GM18873 (cell line): Measurements from ENCODE around the gene MGAT5.
"Not testable (repeated sequence)": the region's sequence is repeated elsewhere in the genome, so short reads cannot be mapped to it uniquely, and the experiment has no call there.

Source experiments
- ATAC-seq: cut with Tn5 transposase; IDR thresholded peaks from one replicate; pipeline ENCODE4 v1.9.1; 2021; ENCODE audit warnings: mild to moderate bottlenecking, moderate library complexity, moderate number of reproducible peaks; ENCODE audit not compliant: unreplicated experiment, low FRiP score

The MGAT5 gene

DNA sequence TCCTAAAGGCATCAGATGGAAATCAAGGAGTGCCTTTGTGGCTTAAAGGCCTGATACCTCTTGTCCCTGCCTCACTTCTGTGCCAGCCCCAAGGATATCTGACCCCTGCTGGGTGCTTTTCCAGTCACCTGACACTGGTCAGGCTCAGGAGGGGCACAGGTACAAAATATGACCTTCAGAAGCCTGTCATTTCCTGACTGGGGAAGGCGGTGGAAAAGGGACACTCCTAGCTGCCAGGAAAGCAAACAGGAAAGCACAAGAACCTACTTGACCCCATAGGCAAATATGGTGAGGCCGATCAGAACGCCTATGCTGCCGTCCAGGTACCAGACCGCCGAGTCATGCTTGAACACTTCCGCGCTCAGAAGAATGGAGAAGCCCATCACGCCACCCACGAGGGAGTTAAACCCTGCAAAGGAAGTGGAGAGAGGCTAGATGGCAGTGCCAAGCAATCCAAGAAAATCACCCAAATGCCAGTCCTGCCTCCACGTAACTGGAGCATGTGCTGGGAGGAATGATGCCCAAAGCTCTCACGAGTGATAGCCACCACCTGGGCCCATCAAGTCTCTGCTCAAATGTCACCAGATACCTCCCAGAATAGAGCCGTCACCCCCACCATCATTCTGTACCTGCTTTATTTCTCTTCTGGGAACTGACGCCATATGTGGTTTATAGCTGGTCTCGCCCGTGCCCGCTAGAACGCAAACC, 204.0 kb downstream of the MGAT5 start:
- no peak for ATAC-seq

DNA sequence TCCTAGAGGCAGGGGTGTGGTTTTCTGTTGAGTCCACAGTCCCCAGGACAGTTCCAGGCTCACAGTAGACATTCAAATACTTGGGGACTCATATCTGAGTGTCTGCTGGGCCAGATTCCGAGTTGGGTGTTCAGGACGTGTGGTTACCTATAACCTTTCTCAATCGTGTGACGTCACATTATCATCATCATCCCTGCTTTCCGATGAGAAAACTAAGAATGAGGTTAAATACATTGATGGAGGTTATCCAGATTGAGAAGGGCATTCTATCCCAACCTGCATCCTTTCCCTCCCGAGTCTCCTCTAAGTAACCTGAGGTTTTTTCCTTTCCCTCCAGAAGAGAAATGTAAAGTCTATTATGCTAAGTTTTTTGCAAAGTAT, 204.6 kb downstream of the MGAT5 start:
- ATAC-seq, result no peak

DNA sequence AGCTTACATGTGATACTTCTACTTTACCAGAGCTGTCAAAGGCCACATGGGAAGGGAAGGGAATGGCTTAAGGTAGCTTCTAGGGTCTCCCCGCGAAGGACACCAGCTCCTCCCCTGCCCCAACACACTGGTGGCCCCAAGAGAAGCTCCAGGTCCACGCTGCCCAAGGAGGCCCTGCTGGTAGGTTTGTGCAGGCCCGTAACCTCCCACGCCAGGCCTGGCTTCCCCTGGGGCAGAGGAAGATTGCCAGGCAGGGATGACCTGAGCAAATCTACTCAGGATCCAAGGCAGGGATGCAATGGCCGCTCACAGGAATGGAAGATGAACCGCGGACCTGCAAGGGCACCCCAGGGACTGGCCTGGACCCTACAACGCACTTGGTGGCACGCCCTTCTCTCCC, 205.1 kb downstream of the MGAT5 start:
- ATAC-seq, result no peak

DNA sequence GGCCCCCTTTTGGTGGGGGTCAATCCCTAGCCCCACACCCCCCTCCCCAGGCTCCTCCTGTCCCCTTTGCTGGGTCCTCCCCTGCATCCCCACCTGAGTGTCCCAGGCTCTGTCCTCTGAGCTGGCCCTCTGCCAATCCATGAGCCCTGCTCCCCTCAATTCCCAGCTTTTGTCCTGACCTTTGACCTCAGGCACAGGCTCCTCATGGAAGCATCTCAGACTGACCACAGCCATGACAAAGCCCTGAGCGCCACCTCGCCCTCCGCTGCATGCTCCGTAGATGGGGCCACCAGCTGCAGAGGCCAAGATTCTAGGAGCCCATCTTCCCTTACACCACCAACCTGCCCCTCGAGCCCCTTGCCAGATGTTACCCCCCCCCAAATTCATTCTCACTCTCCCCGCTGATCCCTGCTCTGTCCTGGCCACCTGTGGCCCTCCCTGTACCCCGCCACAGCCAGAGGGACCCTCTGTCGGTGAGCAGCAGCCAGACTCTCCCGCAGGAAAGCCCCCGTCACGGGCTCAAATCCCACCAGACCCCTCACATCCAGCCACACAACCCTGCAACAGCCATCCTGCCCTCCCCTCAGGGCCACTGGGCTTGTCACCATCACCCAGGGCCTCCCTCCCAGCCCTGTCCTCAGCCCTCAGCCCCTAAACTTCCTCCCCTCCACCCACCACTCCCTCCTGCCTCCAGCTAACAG, 206.0 kb downstream of the MGAT5 start:
- ATAC-seq, result no peak

DNA sequence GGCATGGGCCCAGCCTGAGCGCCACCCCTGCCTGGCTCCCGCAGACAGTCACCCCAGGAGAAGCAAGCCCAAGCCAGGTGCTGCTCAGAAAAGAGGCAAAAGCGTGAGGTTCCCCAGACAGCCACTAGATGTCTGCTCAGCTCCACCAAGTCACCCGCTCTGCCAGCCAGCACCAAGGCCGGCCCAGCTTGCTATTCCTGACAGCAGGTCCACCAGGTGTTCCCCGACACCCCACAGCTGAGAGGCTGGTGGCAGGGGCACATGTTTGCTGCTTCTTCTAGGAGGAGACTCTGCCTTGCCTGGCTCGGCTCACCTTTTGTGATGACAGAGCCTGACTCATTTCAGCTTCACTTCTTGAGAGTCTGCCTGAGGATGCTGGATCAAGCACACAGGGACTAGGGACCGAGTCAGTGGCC, 206.7 kb downstream of the MGAT5 start:
- ATAC-seq, result peak; percentile 88

DNA sequence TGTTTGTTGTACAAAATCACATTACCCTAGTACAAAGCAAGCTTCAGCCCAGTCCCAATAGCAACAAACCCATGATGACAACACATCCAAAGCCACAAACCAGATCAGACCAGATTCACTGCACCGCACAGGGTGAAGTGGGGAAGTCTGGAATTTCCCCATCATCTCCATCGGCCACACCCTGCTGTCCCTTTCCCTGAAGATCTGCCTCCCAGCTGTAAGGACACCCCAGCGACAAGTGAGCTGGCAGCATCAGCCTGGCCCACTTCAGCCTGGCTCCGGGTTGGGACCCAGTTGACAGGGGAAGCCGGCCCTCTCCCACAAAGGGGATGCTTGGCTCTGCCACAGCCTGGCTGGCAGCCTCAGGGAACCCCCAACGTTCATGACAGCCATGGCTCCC, 207.6 kb downstream of the MGAT5 start:
- no peak for ATAC-seq

DNA sequence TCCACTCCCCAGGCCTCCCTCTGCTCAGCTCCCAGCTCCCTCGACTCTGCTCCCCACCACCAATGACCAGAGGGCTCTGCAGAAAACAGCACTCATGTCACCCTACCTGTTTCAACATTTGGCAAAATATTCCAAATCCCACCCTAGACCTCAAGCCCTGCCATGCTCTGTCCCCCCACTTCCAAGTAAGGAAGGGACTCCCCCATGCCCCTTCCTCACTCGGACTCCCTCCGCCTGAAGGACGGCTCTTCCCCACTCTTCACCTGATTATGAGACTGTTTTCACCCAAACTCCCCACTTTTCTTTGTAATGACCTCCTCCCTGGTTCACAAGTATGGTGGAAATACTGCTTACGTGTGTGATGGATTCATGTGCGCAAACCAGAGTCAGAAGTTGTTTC, 208.4 kb downstream of the MGAT5 start:
- no peak for ATAC-seq

DNA sequence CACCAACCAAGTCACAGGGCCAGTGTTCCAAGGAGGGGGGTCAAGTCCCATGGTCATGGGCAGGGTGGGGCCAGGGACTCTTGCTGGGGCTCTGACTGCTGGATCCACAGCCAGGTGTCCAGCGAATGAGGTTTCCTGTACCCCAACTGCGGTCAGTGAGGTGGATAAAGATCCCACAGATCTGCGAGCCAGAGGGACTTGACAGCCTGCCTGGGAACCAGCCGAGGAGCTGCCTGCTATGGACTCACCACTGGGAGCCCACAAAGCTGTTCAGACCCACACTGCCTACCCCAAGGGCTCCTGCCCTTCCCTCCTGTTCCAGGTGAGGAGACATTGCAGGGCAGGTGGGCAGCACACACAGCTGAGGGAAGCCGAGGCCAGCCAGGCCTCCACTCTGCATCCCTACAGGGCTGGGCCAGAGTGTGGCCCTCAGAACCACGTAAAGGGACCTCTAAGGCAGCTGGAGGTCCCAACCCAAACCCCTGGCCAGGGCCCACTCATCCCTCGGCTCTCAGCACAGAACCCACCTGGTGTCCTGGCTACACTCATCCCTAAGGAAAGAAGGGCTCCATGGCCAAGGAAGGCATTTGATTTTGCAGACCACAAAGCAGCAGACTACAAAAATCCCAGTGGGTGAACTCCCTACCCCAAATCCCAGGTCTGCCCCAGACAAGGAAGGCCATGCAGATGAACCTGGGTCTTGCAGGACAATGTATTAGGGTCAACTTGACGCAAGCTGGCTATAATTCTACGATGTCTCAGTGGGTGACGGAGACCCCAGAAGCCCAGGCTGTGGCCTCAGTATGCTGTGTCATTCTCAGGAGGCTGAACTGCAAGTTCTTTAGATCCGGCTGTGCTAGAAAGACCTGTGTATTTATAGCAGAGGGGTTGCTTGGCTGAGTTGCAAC, 209.2 kb downstream of the MGAT5 start:
- no peak for ATAC-seq

DNA sequence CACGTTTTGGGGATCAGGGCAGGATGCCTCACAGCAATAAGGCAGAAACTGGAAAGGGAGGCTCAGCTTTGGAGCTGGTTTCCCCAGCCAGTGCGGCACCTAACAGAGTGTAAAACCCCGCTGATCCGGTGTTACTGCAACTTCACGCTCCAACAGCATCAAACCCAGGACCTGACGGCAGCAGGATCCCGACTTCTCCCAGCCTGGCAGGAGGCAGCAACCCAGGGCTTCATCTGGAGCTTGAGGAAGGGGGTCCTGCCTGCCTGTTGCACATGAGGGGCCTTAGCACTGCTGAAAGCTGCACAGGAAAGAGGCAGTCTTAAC, 209.8 kb downstream of the MGAT5 start:
- ATAC-seq, result no peak

DNA sequence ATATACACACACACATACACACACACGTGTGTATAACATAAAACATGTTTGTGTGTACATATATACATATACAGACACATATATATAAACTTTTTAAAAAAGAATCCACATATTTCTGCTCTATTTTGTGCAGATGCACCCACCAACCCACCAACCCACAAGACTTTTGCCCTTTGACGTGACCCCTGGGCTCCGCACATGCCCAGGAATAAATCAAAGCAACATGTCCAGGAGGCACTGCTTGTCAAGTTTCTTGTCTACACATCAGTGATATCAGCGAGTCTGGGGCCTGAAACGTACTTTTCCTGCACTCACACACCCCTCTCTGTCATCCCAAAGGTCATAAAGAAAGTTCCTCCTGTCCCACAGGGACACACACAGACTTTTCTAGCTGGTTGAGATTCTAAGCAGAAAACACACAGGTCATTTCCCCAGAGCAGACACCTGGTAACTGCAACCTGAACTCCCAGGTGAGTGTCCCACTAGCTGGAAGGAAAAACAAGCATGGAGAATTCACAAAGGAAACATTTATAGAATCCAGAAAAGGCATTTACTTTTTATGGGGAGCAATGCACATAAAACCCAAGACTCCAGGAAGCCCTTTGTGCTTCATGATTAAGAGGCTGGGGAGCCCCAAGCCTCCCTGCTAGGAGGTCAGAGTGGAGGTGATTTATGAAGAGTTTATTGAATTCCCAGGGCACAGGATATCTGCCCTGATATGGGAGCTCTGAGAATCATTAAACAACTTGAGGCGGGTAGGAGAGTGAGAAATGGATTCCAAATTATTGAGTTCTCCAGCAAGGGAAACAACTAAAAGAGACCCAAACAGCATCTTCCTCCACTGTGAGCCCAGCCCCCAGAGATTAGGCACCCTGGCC, 211.6 kb downstream of the MGAT5 start:
- ATAC-seq, result no peak

DNA sequence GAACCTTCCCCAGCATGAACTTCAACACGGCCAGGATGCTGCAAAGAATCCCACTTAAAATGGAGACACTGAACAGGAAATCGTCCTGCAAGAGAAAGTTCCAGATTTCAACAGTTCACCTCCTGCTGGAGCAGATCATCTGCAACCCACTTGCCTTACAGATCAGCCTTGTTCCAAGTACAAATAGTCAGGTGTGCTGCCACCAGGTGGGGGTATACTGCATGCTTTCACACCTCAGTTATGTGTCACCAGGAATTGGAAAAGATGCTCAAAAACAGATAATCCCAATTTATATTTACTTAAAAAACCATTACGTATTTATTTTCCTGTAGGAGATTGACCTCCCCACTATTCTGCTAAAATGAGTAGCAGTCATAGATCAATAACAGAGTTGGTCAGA, 212.3 kb downstream of the MGAT5 start:
- no peak for ATAC-seq

DNA sequence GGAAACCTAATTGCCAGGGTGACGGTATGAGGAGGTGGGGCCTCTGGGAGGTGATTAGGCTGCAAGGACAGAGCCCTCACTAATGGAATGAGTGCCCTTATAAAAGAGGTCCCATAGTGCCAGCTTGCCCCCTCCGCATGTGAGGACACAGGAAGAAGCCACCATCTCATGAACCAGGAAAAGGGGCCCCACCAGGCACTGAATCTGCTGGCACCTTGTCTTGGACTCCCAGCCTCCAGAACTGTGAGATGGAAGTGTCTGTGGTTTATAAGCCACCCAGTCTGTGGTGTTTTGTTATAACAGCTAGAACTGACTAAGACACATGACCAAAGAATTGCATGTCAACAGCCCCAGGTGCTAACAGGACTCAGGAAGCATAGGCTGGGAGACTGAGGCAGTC, 214.3 kb downstream of the MGAT5 start:
- ATAC-seq, result no peak

DNA sequence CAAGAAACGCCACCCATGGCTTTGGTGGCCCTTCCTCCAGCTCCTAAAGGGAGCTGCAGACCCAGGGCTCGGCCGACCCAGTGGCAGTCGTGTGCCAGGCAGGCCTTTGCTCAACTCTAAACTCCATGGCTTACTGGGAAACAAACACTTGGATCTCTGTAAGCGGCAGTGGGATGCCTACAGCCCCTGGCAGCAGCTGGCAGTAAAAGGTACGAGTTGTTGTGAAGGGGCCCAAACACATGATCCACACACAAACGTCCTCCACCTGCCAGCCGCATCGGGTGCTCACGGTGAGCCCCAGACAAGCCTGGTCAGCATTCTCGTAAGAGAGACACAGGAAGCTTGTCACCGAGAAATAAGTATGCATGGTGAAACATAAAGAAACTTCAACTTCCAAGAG, 214.9 kb downstream of the MGAT5 start:
- no peak for ATAC-seq

DNA sequence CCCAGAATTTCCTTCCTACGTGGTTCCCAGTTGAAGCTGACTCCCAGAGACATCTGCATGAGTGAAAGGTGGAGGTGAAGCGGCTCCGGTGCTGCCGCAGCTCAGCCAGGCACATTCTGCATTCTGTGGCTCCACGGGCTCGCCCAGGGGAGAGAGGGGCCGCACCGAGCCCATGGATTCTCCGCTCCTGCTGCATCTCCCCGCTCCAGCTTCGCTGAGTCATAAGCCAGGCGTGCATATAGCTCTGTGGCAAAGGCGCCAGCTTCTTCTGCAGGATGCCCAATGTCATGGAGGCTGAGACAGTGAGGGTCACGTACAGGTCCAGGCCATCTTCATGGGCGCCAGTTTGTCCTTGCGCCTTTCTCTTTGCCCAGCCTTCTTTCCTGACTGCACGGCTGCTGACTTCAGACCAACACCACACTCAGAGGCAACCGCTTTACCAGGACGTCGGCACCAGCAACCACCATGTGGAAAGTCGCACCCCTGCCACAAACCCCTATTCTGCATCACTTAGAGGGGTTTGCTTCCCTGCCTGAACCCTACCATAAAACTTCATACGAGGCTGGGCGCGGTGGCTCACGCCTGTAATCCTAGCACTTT, 215.7 kb downstream of the MGAT5 start:
- ATAC-seq, result no peak

DNA sequence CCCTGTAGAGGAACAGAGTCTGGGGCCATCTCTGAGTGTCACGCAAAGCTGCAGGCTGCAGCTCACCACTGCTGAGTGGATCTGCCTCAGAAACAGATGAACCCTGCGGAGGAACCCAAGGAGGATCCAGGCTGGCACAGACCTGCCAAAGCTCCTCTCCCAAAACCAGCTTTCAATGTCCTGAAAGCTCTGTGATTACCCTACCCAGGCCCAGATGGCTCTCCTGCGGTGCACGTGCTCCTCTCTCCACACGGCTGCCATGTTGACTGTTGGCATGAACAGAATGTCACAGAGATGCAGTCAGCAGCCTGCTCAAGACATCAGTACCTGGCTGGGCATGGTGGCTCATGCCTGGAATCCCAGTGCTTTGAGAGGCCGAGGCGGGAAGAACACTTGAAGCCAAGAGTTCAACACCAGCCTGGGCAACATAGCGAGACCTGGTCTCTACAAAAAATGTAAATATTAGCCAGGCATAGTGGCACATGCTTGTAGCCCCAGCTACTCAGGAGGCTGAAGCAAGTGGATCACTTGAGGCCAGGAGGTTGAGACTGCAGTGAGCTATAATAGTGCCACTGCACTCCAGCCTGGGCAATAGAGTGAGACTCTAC, 216.8 kb downstream of the MGAT5 start:
- no peak for ATAC-seq

DNA sequence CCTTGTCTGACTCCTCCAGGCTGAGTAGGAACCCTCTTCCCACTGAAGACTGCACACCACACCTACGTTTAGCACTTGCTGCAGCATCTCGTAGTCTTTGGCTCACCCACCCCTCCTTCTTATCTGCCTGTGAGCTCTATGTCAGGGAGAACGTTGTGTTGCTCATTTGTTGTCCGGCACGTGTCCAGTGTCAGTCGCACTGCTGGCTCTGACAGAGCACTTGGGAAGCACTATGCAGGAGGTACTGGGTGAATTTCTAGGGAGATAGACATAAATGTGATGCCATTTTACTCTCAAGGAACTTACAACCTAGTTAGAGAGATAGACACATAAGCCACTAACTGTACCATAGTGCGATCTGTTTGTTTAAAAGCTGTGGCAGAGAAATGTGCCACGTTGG, 223.1 kb downstream of the MGAT5 start:
- not testable (repeated sequence) for ATAC-seq

DNA sequence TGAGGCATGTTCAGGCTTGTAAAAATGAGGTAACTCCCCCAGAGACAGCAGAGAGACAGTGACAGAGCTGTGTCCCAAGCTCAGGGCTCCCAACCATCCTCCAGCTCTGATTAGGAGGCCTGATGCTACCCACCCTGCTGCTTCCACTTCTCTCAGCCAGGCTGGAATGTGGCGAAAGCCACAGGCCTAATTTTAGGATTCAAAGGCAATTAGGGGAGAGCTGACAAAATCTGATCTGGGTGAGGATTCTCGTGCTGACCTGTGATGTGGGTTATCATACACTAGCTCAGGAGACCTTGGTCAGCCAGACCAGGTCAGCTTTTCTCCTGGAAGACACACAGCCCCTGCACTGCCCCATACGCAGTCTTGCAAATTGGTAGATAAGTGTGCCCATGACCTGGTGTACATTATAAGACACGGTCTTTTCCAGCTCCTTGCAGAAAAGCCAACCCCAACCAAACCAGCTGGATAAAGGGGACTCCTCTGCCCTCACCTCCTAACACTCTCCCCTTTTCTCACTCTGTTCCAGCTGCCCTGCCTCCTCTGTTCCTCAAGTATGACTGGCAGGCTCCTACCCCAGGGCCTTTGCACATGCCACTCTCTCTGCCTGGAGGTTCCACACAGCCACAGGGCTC, 225.9 kb downstream of the MGAT5 start:
- no peak for ATAC-seq

DNA sequence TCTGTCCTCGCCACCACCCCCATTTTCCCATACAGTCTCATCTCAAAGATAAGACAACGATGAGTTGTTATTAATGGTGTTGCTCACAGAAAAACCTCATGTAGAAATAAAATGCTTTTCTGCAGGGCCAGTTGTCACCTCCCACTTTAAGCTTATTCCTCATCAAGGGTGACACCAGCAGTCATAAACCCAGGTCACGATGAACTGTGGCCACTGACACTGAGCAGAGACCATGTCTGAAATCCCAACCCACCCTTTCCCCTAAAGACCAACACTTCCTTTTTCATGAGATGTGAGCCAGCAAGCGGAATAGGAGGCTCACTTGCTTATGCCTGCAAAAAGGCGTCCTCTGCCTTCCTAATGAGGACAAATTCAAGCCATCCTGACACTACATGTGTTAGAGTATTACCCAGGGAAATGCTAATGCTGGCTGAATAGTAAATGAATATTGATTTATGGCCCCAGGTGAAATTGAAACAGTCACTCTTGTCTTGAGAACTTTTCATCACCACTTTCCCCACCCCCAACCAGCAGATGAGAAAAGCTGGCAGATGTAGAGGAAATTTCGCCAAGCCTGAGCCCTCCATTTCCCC, 228.4 kb downstream of the MGAT5 start:
- ATAC-seq, result no peak
